MM.1S (cell line): Measurements from ENCODE around the gene DUSP9.

ENCODE experiments used
- DNase-seq: peaks from one replicate; pipeline ENCODE4 v3.0.0-alpha.2; 2015
- H2AFZ ChIP-seq: fragments of 300-600 bp; sonication (generic); 2 replicates; pipeline ENCODE4 v1.6.0; 2016; ENCODE audit warnings: antibody characterized with exemption, low read length
- H3F3A ChIP-seq: fragments of 300-600 bp; sonication (generic); 2 replicates; pipeline ENCODE4 v1.6.1; 2016; ENCODE audit warnings: mild to moderate bottlenecking, antibody characterized with exemption, low read length, moderate library complexity, mixed read lengths; ENCODE audit not compliant: insufficient read depth
- H3K27ac ChIP-seq: fragments of 300-600 bp; sonication (generic); 2 replicates; pipeline ENCODE4 v1.5.1; 2016; ENCODE audit warnings: mild to moderate bottlenecking, low read length
- H3K27me3 ChIP-seq: fragments of 300-600 bp; sonication (generic); replicated peaks from 2 replicates; pipeline ENCODE4 v1.6.0; 2016; ENCODE audit warnings: low read length; ENCODE audit not compliant: insufficient read depth
- H3K36me3 ChIP-seq: fragments of 300-600 bp; sonication (generic); replicated peaks from 2 replicates; pipeline ENCODE4 v1.6.1; 2016; ENCODE audit warnings: mild to moderate bottlenecking, low read length, mixed read lengths; ENCODE audit not compliant: insufficient read depth
- H3K4me1 ChIP-seq: fragments of 300-600 bp; sonication (generic); 2 replicates; pipeline ENCODE4 v1.6.1; 2016; ENCODE audit warnings: low read length, mixed read lengths
- H3K4me2 ChIP-seq: fragments of 300-600 bp; sonication (generic); 2 replicates; pipeline ENCODE4 v1.6.0; 2016; ENCODE audit warnings: low read depth, low read length
- H3K4me3 ChIP-seq: fragments of 300-600 bp; sonication (generic); 2 replicates; pipeline ENCODE4 v1.5.1; 2016; ENCODE audit warnings: low read length, mixed read lengths
- H3K79me2 ChIP-seq: fragments of 300-600 bp; sonication (generic); 2 replicates; pipeline ENCODE4 v1.6.1; 2016; ENCODE audit warnings: mixed run types, low read length, mixed read lengths
- H3K9ac ChIP-seq: fragments of 300-600 bp; sonication (generic); 2 replicates; pipeline ENCODE4 v1.6.1; 2016; ENCODE audit warnings: low read length, mixed read lengths
- H3K9me2 ChIP-seq: fragments of 300-600 bp; sonication (generic); replicated peaks from 2 replicates; pipeline ENCODE4 v1.6.1; 2016; ENCODE audit warnings: mild to moderate bottlenecking, low read length, mixed read lengths; ENCODE audit not compliant: insufficient read depth
- H3K9me3 ChIP-seq: fragments of 300-600 bp; sonication (generic); replicated peaks from 2 replicates; pipeline ENCODE4 v1.6.1; 2016; ENCODE audit warnings: mild to moderate bottlenecking, low read length, mixed read lengths; ENCODE audit not compliant: insufficient read depth
- H4K20me1 ChIP-seq: fragments of 300-600 bp; sonication (generic); 2 replicates; pipeline ENCODE4 v1.6.1; 2016; ENCODE audit warnings: mild to moderate bottlenecking, low read length, moderate library complexity, mixed read lengths; ENCODE audit not compliant: insufficient read depth
- CTCF ChIP-seq: fragments of 300-600 bp; sonication (generic); IDR thresholded peaks from 2 replicates; pipeline ENCODE4 v1.5.1; 2016; ENCODE audit warnings: antibody characterized with exemption, low read length, mixed read lengths
- EZH2 ChIP-seq: fragments of 300-600 bp; sonication (generic); optimal IDR thresholded peaks from 2 replicates; pipeline ENCODE3; 2017; ENCODE audit warnings: low read depth, mild to moderate bottlenecking, antibody characterized with exemption, low read length, mixed read lengths
- EZH2phosphoT487 ChIP-seq: fragments of 300-600 bp; sonication (generic); IDR thresholded peaks from 2 replicates; pipeline ENCODE4 v1.6.1; 2018; ENCODE audit warnings: antibody characterized with exemption, low read length

DUSP9 gene

GRCh38 chrX:153641627-153642026, 5.4 kb upstream of the DUSP9 start:
- Histone ChIP-seq H3K27ac (no peak overlapping the region), H3K79me2 (no peaks in the 10 kb centered on the region), H3K9me2 (no peaks in the 10 kb centered on the region), H2AFZ (no peak overlapping the region), H3K4me2 (no peak overlapping the region), H3K27me3 (peaks cover 72% of the 10 kb centered on the region), H3K4me1 (no peaks in the 10 kb centered on the region), H3K9ac (no peak overlapping the region), H3K9me3 (no peaks in the 10 kb centered on the region), H3F3A (no peaks in the 10 kb centered on the region), H3K36me3 (no peaks in the 10 kb centered on the region), H4K20me1 (no peaks in the 10 kb centered on the region), H3K4me3 (no peak overlapping the region)
- DNase-seq: no peak
- TF ChIP-seq EZH2: no peak

GRCh38 chrX:153642051-153642654, 4.8 kb upstream of the DUSP9 start:
- Histone ChIP-seq H3K4me1 (no peaks in the 10 kb centered on the region), H3K79me2 (no peaks in the 10 kb centered on the region), H3K9me2 (no peaks in the 10 kb centered on the region), H4K20me1 (no peaks in the 10 kb centered on the region), H3K9me3 (no peaks in the 10 kb centered on the region), H3K27ac (no peak overlapping the region), H3K4me2 (no peak overlapping the region), H3K4me3 (no peak overlapping the region), H3K27me3 (peaks cover 75% of the 10 kb centered on the region), H2AFZ (no peak overlapping the region), H3K9ac (no peak overlapping the region), H3F3A (no peaks in the 10 kb centered on the region), H3K36me3 (no peaks in the 10 kb centered on the region)
- TF ChIP-seq EZH2phosphoT487 (no peak), CTCF (no peak), EZH2 (no peak)
- no peak for DNase-seq

GRCh38 chrX:153642655-153643430, 4.2 kb upstream of the DUSP9 start:
- no peak overlapping the region for H3K4me3 ChIP-seq
- H3K9ac ChIP-seq: no peak overlapping the region
- H4K20me1 ChIP-seq: no peaks in the 10 kb centered on the region
- no peak overlapping the region for H3K4me2 ChIP-seq
- no peaks in the 10 kb centered on the region for H3K79me2 ChIP-seq
- no peaks in the 10 kb centered on the region for H3K9me2 ChIP-seq
- H3K4me1 ChIP-seq: no peaks in the 10 kb centered on the region
- H3K9me3 ChIP-seq: no peaks in the 10 kb centered on the region
- no peak overlapping the region for H3K27ac ChIP-seq
- no peaks in the 10 kb centered on the region for H3F3A ChIP-seq
- H2AFZ ChIP-seq: no peak overlapping the region
- no peak for DNase-seq
- TF ChIP-seq EZH2: no peak
- no peak for TF ChIP-seq EZH2phosphoT487
- TF ChIP-seq CTCF: no peak
- H3K27me3 ChIP-seq: peaks cover 75% of the 10 kb centered on the region
- H3K36me3 ChIP-seq: no peaks in the 10 kb centered on the region
